GM12878 (cell line): ENCODE measurements around the gene IL36RN. TPM values are rescaled to one million over a fixed set of nuclear protein-coding genes. Genes with fewer than 3 reads are reported as not detected.

Source experiments
- ATAC-seq: fragments of 200-7000 bp; cut with Tn5 transposase; 3 replicates; pipeline ENCODE4 v1.9.1; 2020; ENCODE audit warnings: mild to moderate bottlenecking, moderate library complexity
- BruUV-seq: library from RNA; stranded (reverse); fragments of 400-500 nt; replicated peaks from 2 replicates; lab custom pipeline; 2021; lab: Mats Ljungman, UMichigan
- CTCF ChIA-PET: fragments of 300-600 bp; sonication (Branson Sonifier 250); formaldehyde crosslinking; extraction: SDS; loops from one replicate; lab custom pipeline; 2021; ENCODE audit warnings: inconsistent platforms; lab: Yijun Ruan, JAX
- POLR2A ChIA-PET: fragments of 350-600 bp; formaldehyde crosslinking; extraction: SDS; loops from one replicate; lab custom pipeline; 2021; ENCODE audit warnings: inconsistent platforms; lab: Charles Lee
- RAD21 ChIA-PET: fragments of 300-600 bp; sonication (Branson Sonifier 250); formaldehyde crosslinking; loops from one replicate; lab custom pipeline; 2023; ENCODE audit warnings: antibody characterized with exemption; ENCODE audit not compliant: unreplicated experiment; lab: Charles Lee
- SMC1A ChIA-PET: fragments of 300-600 bp; sonication (Branson Sonifier 250); formaldehyde crosslinking; loops from one replicate; lab custom pipeline; 2023; ENCODE audit not compliant: unreplicated experiment, uncharacterized antibody; lab: Charles Lee
- DNase-seq: peaks from one replicate; pipeline ENCODE4 v3.0.0-alpha.2; 2011; ENCODE audit warnings: low read depth, low spot score
- FAIRE-seq: peaks from 3 replicates; lab custom pipeline; 2011; peaks lifted over from hg19 to GRCh38; lab: Jason Lieb, UNC
- H2AFZ ChIP-seq: 2 replicates; pipeline ENCODE4 v1.6.0; 2011; ENCODE audit warnings: low read depth, low read length, control low read depth; ENCODE audit not compliant: control insufficient read depth
- H3K27ac ChIP-seq: 2 replicates; pipeline ENCODE4 v1.5.1; 2011; ENCODE audit warnings: control low read depth; ENCODE audit not compliant: control insufficient read depth, insufficient read depth
- H3K27me3 ChIP-seq, 2 experiments: replicated peaks in 1 of 2; 2 replicates each; pipeline versions ENCODE4 v1.6.0 to v1.6.1; 2011; ENCODE audit warnings: low read length in 1 of 2; ENCODE audit not compliant: control insufficient read depth in 2 of 2, insufficient read depth in 2 of 2
- H3K36me3 ChIP-seq, 2 experiments: 2 replicates each; pipeline ENCODE4 v1.5.1; 2011; ENCODE audit warnings: low read length in 1 of 2; ENCODE audit not compliant: control insufficient read depth in 2 of 2, insufficient read depth in 2 of 2
- H3K4me1 ChIP-seq: 2 replicates; pipeline ENCODE4 v1.6.1; 2011; ENCODE audit warnings: mild to moderate bottlenecking, low read length, moderate library complexity, mixed read lengths; ENCODE audit not compliant: control insufficient read depth, insufficient read depth
- H3K4me2 ChIP-seq: 2 replicates; pipeline ENCODE4 v1.6.0; 2011; ENCODE audit warnings: control low read depth; ENCODE audit not compliant: control insufficient read depth, insufficient read depth
- H3K4me3 ChIP-seq: fragments of 200-600 bp; sonication (generic); 2 replicates; pipeline ENCODE4 v1.5.1; 2016
- H3K79me2 ChIP-seq: 2 replicates; pipeline ENCODE4 v1.6.0; 2011; ENCODE audit warnings: low read length; ENCODE audit not compliant: control insufficient read depth, insufficient read depth
- H3K9ac ChIP-seq: 2 replicates; pipeline ENCODE4 v1.8.0; 2011; ENCODE audit warnings: low read length, control low read depth, mixed read lengths; ENCODE audit not compliant: control insufficient read depth, insufficient read depth
- H3K9me3 ChIP-seq: replicated peaks from 3 replicates; pipeline ENCODE4 v1.5.1; 2011; ENCODE audit warnings: mild to moderate bottlenecking, low read length; ENCODE audit not compliant: control insufficient read depth, insufficient read depth
- H4K20me1 ChIP-seq: 2 replicates; pipeline ENCODE4 v1.6.0; 2011; ENCODE audit not compliant: control insufficient read depth, insufficient read depth
- CHD4 ChIP-seq: fragments of 200-600 bp; sonication (generic); IDR thresholded peaks from 2 replicates; pipeline ENCODE4 v1.6.1; 2016; ENCODE audit warnings: mild to moderate bottlenecking
- E4F1 ChIP-seq: fragments of 450-650 bp; IDR thresholded peaks from 2 replicates; pipeline ENCODE4 v1.6.1; 2018; ENCODE audit warnings: borderline replicate concordance, mild to moderate bottlenecking; ENCODE audit not compliant: partially characterized antibody
- IKZF2 ChIP-seq, 2 experiments: fragments of 450-650 bp; IDR thresholded peaks; 2 replicates each; pipeline ENCODE4 v1.6.1; 2017; ENCODE audit warnings: mild to moderate bottlenecking in 2 of 2, moderate library complexity in 2 of 2
- JUNB ChIP-seq: IDR thresholded peaks from 2 replicates; pipeline ENCODE4 v1.6.1; 2016; ENCODE audit warnings: antibody characterized with exemption, mild to moderate bottlenecking
- MYC ChIP-seq: IDR thresholded peaks from 2 replicates; pipeline ENCODE4 v1.6.1; 2011; ENCODE audit warnings: mild to moderate bottlenecking, low read length, moderate library complexity, inconsistent platforms; ENCODE audit not compliant: insufficient read depth, insufficient replicate concordance, insufficient read length, severe bottlenecking
- NR2C1 ChIP-seq: fragments of 450-650 bp; IDR thresholded peaks from 2 replicates; pipeline ENCODE4 v1.6.1; 2017; ENCODE audit warnings: antibody characterized with exemption, mild to moderate bottlenecking, moderate library complexity
- PAX8 ChIP-seq: fragments of 450-650 bp; IDR thresholded peaks from 2 replicates; pipeline ENCODE4 v1.6.1; 2017; ENCODE audit warnings: mild to moderate bottlenecking, moderate library complexity
- RBBP5 ChIP-seq: fragments of 200-600 bp; sonication (generic); conservative IDR thresholded peaks from 2 replicates; pipeline ENCODE4 v1.6.1; 2016
- RUNX3 ChIP-seq: IDR thresholded peaks from 2 replicates; pipeline ENCODE4 v1.6.1; 2012; ENCODE audit warnings: low read length, inconsistent platforms
- TBL1XR1 ChIP-seq: IDR thresholded peaks from 2 replicates; pipeline ENCODE4 v1.6.1; 2012; ENCODE audit warnings: low read depth, low read length, improper control_type of control experiment
- YY1 ChIP-seq: IDR thresholded peaks from 2 replicates; pipeline ENCODE4 v1.6.1; 2011; ENCODE audit warnings: low read depth, mild to moderate bottlenecking, low read length
- ZBTB40 ChIP-seq: fragments of 450-650 bp; IDR thresholded peaks from 2 replicates; pipeline ENCODE4 v1.6.1; 2016; ENCODE audit warnings: mild to moderate bottlenecking, moderate library complexity, borderline replicate concordance
- ZNF217 ChIP-seq: fragments of 450-650 bp; IDR thresholded peaks from 2 replicates; pipeline ENCODE4 v1.6.1; 2017; ENCODE audit warnings: antibody characterized with exemption, mild to moderate bottlenecking
- WGBS: methylation state at CpG from one replicate; pipeline ENCODE4 v1.1.6; 2016; ENCODE audit warnings: low lambda C conversion rate; ENCODE audit not compliant: insufficient replicate concordance, insufficient coverage; ENCODE audit errors: missing lambda C conversion rate; 5-methylcytosine and 5-hydroxymethylcytosine counted together
- in situ Hi-C: fragments of 300-500 bp; cut with MboI; formaldehyde crosslinking; loops from 9 replicates; pipeline ENCODE4 v1.14.3; 2018; ENCODE audit warnings: mixed read lengths
- intact Hi-C: fragments of 100-400 bp; cut with micrococcal nuclease; formaldehyde crosslinking; loops from one replicate; pipeline ENCODE4 v1.14.2; 2022; ENCODE audit not compliant: unreplicated experiment
- polyA plus RNA-seq, 11 experiments: library from polyadenylated mRNA; depleted of rRNA in 4 of 11; unstranded in 6 of 11; stranded (reverse) in 5 of 11; fragments of >200 nt; fragmentation: Nextera tagmentation in 4 of 11; fragmentation: Illumina TruSeq in 1 of 11; extraction: Ambion mirVana in 4 of 11; extraction: Trizol in 1 of 11; gene quantifications; 1 replicate in 1 of 11; 2 replicates in 10 of 11; pipeline versions ENCODE4 v1.2.1 to v1.2.3, GENCODE V29; 2011 to 2016; ENCODE audit warnings: inconsistent platforms in 2 of 11, missing spikeins in 2 of 11, low read depth in 1 of 11
- total RNA-seq, 4 experiments: library from RNA; depleted of rRNA in 3 of 4; stranded (reverse); fragments of >200 nt in 3 of 4; fragmentation: Illumina TruSeq in 1 of 4; extraction: Trizol in 1 of 4; gene quantifications; 2 replicates each; pipeline versions ENCODE4 v1.2.1 to v1.2.3, GENCODE V29; 2013 to 2021
- TF ChIP-seq, protein P1 (sequence below): IDR thresholded peaks from 2 replicates; pipeline ENCODE4 v1.6.1; 2012; ENCODE audit warnings: improper control_type of control experiment, low read depth, low read length; ENCODE audit not compliant: insufficient replicate concordance

The IL36RN gene
- total and polyA plus RNA-seq, 10 of the 15 experiments (the other 5 are each of a cell fraction or from before 2014, with no cell fraction given) = not detected

GRCh38 chr2:113064281-113064680, 5.3 kb downstream of the IL36RN start:
- no peak for ATAC-seq
- no peaks in the 10 kb centered on the region for H3K36me3 ChIP-seq
- no peaks in the 10 kb centered on the region for H3K79me2 ChIP-seq
- H3K9ac ChIP-seq = no peak overlapping the region
- intact Hi-C loops (no loop called here), in situ Hi-C loops (no loop called here)
- H3K4me1 ChIP-seq = no peaks in the 10 kb centered on the region
- no peaks in the 10 kb centered on the region for H3K27me3 ChIP-seq
- no peaks in the 10 kb centered on the region; the same call in 2 of the 3 replicates for H3K9me3 ChIP-seq
- POLR2A ChIA-PET = no interaction called here
- 27% methylated on average over 5 of the region's 5 CpGs for WGBS
- H3K4me2 ChIP-seq = no peak overlapping the region
- no peak overlapping the region for H2AFZ ChIP-seq
- H4K20me1 ChIP-seq = no peaks in the 10 kb centered on the region
- no peak overlapping the region for H3K27ac ChIP-seq
- RAD21 ChIA-PET = no interaction called here
- no peak overlapping the region for H3K4me3 ChIP-seq
- DNase-seq = no peak
- FAIRE-seq = no peak
- SMC1A ChIA-PET = no interaction called here
- BruUV-seq = no TSS peak
- CTCF ChIA-PET = interaction anchor here (1.9 kb wide), 1 partner anchor 16 kb away, joined by 6 read pairs; no protein-coding TSS in a partner anchor
- TF ChIP-seq NR2C1 = no peak
- TF ChIP-seq ZNF217 = no peak
- no peak for TF ChIP-seq TBL1XR1
- no peak for TF ChIP-seq RBBP5
- TF ChIP-seq MYC = no peak
- TF ChIP-seq JUNB = no peak
- TF ChIP-seq ZBTB40 = no peak
- no peak for TF ChIP-seq IKZF2 (IDR thresholded peaks at IDR 0.05)
- no peak for TF ChIP-seq PAX8
- TF ChIP-seq RUNX3 = no peak
- TF ChIP-seq, protein P1, sequence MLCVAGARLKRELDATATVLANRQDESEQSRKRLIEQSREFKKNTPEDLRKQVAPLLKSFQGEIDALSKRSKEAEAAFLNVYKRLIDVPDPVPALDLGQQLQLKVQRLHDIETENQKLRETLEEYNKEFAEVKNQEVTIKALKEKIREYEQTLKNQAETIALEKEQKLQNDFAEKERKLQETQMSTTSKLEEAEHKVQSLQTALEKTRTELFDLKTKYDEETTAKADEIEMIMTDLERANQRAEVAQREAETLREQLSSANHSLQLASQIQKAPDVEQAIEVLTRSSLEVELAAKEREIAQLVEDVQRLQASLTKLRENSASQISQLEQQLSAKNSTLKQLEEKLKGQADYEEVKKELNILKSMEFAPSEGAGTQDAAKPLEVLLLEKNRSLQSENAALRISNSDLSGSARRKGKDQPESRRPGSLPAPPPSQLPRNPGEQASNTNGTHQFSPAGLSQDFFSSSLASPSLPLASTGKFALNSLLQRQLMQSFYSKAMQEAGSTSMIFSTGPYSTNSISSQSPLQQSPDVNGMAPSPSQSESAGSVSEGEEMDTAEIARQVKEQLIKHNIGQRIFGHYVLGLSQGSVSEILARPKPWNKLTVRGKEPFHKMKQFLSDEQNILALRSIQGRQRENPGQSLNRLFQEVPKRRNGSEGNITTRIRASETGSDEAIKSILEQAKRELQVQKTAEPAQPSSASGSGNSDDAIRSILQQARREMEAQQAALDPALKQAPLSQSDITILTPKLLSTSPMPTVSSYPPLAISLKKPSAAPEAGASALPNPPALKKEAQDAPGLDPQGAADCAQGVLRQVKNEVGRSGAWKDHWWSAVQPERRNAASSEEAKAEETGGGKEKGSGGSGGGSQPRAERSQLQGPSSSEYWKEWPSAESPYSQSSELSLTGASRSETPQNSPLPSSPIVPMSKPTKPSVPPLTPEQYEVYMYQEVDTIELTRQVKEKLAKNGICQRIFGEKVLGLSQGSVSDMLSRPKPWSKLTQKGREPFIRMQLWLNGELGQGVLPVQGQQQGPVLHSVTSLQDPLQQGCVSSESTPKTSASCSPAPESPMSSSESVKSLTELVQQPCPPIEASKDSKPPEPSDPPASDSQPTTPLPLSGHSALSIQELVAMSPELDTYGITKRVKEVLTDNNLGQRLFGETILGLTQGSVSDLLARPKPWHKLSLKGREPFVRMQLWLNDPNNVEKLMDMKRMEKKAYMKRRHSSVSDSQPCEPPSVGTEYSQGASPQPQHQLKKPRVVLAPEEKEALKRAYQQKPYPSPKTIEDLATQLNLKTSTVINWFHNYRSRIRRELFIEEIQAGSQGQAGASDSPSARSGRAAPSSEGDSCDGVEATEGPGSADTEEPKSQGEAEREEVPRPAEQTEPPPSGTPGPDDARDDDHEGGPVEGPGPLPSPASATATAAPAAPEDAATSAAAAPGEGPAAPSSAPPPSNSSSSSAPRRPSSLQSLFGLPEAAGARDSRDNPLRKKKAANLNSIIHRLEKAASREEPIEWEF = no peak
- TF ChIP-seq E4F1 = no peak
- no peak for TF ChIP-seq CHD4
- TF ChIP-seq YY1 = no peak
